ENCODE data around the gene KRTDAP.

KRTDAP gene

GRCh38 chr19:35444735-35445134 is 45.5 kb downstream of the KRTDAP start:
- ChIA-PET CTCF (no interaction called here), POLR2A (no interaction called here)
- no peak for TF ChIP-seq CTBP1 (IDR thresholded peaks at IDR 0.05; ENCODE audit: borderline replicate concordance)
- TF ChIP-seq HDGF (IDR thresholded peaks at IDR 0.05; ENCODE audit: borderline replicate concordance): no peak
- no peak for TF ChIP-seq NFRKB (IDR thresholded peaks at IDR 0.05)
- TF ChIP-seq FOXA1 (IDR thresholded peaks at IDR 0.05): no peak
- no peak for TF ChIP-seq TARDBP (IDR thresholded peaks at IDR 0.05)
- no peak for TF ChIP-seq ARNT (IDR thresholded peaks at IDR 0.05)
- TF ChIP-seq FOXK2 (IDR thresholded peaks at IDR 0.05): no peak
- no peak for TF ChIP-seq L3MBTL2 (conservative IDR thresholded peaks at IDR 0.05)
- no peak for TF ChIP-seq PKNOX1 (IDR thresholded peaks at IDR 0.05)
- TF ChIP-seq BHLHE40 (IDR thresholded peaks at IDR 0.05; ENCODE audit: borderline replicate concordance): no peak
- no peak for TF ChIP-seq ELF4 (IDR thresholded peaks at IDR 0.05)
- TF ChIP-seq ZNF384 (IDR thresholded peaks at IDR 0.05): no peak
- DNase-seq (ENCODE audit: extremely low spot score): no peak

DNA sequence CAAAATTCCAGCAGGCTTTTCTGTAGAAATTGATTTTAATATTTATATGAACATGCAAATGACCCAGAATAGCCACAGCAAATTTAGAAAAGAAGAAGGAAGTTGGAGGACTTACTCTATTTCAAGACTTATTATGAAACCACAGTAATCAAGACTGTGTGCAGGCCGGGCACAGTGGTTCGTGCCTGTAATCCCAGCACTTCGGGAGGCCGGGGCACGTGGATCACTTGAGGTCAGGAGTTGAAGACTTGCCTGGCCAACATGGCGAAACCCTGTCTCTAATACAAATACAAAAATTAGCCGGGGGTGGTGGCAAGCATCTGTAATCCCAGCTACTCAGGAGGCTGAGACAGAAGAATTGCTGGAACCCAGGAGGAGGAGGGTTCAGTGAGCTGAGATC is 48.2 kb downstream of the KRTDAP start:
- CTCF ChIA-PET: no interaction called here
- TF ChIP-seq FOXA1 (IDR thresholded peaks at IDR 0.05) (no peak), TARDBP (IDR thresholded peaks at IDR 0.05) (no peak), SP1 (IDR thresholded peaks at IDR 0.05) (no peak), SUZ12 (IDR thresholded peaks at IDR 0.05) (no peak)
- POLR2A ChIA-PET: no interaction called here
- DNase-seq (ENCODE audit: extremely low spot score): no peak

- ChIA-PET CTCF (no interaction called here), POLR2A (no interaction called here)
- TF ChIP-seq TARDBP (IDR thresholded peaks at IDR 0.05): no peak
- TF ChIP-seq LEF1 (IDR thresholded peaks at IDR 0.05; ENCODE audit: borderline replicate concordance): no peak
- TF ChIP-seq HDGF (IDR thresholded peaks at IDR 0.05; ENCODE audit: borderline replicate concordance): no peak
- TF ChIP-seq ELF4 (IDR thresholded peaks at IDR 0.05): no peak
- no peak for TF ChIP-seq PKNOX1 (IDR thresholded peaks at IDR 0.05)
- no peak for TF ChIP-seq FOXK2 (IDR thresholded peaks at IDR 0.05)
- no peak for TF ChIP-seq ARNT (IDR thresholded peaks at IDR 0.05)
- TF ChIP-seq L3MBTL2 (conservative IDR thresholded peaks at IDR 0.05): no peak
- no peak for TF ChIP-seq NFRKB (IDR thresholded peaks at IDR 0.05)
- TF ChIP-seq FOXA1 (IDR thresholded peaks at IDR 0.05): no peak
- no peak for TF ChIP-seq BHLHE40 (IDR thresholded peaks at IDR 0.05; ENCODE audit: borderline replicate concordance)
- TF ChIP-seq CTBP1 (IDR thresholded peaks at IDR 0.05; ENCODE audit: borderline replicate concordance): no peak
- TF ChIP-seq SUZ12 (IDR thresholded peaks at IDR 0.05): no peak
- TF ChIP-seq FOXM1 (IDR thresholded peaks at IDR 0.05; ENCODE audit: borderline replicate concordance): no peak
- no peak for TF ChIP-seq ZNF384 (IDR thresholded peaks at IDR 0.05)
- no peak for DNase-seq (ENCODE audit: extremely low spot score)
Measured at GRCh38 chr19:35439921-35440320, 50.3 kb downstream of the KRTDAP start.

DNA sequence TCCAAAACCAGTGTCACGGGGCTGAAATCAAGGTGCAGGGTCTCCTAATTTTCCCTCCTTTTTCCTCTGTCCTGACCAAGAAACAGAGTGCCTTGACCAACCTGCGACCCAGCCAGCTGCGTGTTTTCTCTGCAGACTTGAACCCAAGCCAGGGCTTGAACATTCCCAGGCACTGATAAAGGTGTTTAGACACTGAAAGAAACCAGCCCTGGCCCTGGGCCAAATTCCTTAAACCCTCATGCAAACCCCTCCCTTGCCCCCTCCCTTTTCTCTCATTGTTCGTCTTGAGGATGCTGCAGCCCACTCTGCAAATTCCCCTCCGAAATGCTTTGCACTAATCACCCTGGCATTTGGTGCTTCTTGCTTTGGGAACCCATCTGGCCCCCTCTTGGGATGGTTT is 51.7 kb downstream of the KRTDAP start:
- ChIA-PET CTCF (no interaction called here), POLR2A (no interaction called here)
- no peak for DNase-seq (ENCODE audit: extremely low spot score)
- TF ChIP-seq SP1 (IDR thresholded peaks at IDR 0.05): no peak
- TF ChIP-seq ARNT (IDR thresholded peaks at IDR 0.05): no peak
- TF ChIP-seq NFRKB (IDR thresholded peaks at IDR 0.05): no peak

DNA sequence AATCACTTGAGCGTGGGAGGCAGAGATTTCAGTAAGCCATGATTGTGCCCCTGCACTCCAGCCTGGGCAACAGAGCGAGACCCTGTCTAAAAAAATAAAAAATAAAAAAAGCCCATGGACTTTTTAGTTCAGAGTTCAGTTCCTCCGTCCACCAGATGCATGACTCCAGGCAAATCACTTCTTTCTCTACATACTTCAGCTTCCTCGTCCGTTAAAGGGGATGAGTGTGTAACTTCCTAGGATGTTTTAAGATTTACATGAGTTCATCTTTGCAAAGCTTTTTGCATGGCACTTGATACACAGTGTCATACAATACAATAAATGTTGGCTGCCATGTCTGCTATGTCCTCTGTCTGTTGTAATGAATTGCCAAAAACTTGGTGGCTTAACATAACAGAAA is 52.2 kb downstream of the KRTDAP start:
- CTCF ChIA-PET: no interaction called here
- POLR2A ChIA-PET: no interaction called here
- TF ChIP-seq LEF1 (IDR thresholded peaks at IDR 0.05; ENCODE audit: borderline replicate concordance): no peak
- no peak for DNase-seq (ENCODE audit: extremely low spot score)

DNA sequence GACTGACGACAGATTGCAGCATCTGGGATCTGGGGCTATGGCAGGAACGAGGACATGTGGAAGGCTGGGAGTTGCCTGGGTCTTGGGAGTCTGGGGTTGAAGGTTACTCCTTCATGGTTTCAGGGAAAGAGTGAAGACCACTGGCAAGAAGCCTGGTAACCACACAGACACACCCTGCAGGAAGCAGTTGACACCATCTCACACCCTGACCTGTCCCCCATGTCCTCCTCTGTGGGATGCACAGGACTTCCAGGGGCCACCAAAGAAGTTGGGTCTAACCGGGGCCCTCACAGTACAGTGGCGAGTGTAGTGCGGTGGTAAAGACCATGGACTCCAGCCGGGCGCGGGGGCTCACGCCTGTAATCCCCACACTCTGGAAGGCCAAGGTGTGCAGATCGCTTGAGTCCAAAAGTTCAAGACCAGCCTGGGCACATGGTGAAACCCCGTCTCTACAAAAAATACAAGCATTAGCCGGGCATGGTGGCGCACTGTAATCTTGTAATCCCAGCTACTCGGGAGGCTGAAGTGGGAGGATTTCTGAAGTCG is 52.8 kb downstream of the KRTDAP start:
- ChIA-PET POLR2A (no interaction called here), CTCF (no interaction called here)
- no peak for DNase-seq (ENCODE audit: extremely low spot score)
- no peak for TF ChIP-seq SP1 (IDR thresholded peaks at IDR 0.05)
- TF ChIP-seq L3MBTL2 (conservative IDR thresholded peaks at IDR 0.05): no peak
- TF ChIP-seq ZNF384 (IDR thresholded peaks at IDR 0.05): no peak
- TF ChIP-seq TARDBP (IDR thresholded peaks at IDR 0.05): no peak
- TF ChIP-seq CTBP1 (IDR thresholded peaks at IDR 0.05; ENCODE audit: borderline replicate concordance): no peak
- no peak for TF ChIP-seq HDGF (IDR thresholded peaks at IDR 0.05; ENCODE audit: borderline replicate concordance)
- TF ChIP-seq PKNOX1 (IDR thresholded peaks at IDR 0.05): no peak
- no peak for TF ChIP-seq NFRKB (IDR thresholded peaks at IDR 0.05)
- TF ChIP-seq FOXK2 (IDR thresholded peaks at IDR 0.05): no peak
- TF ChIP-seq FOXM1 (IDR thresholded peaks at IDR 0.05; ENCODE audit: borderline replicate concordance): no peak
- no peak for TF ChIP-seq ARNT (IDR thresholded peaks at IDR 0.05)
- no peak for TF ChIP-seq SUZ12 (IDR thresholded peaks at IDR 0.05)
- no peak for TF ChIP-seq LEF1 (IDR thresholded peaks at IDR 0.05; ENCODE audit: borderline replicate concordance)

Measured in HEK293T (cell line).